Measurements from ENCODE around the gene BUB1B. TPM values are rescaled to one million over a fixed set of nuclear protein-coding genes. Genes with fewer than 3 reads are reported as not detected.

The BUB1B gene
- total RNA-seq, 2 experiments from 2014 or later, result 166 to 192 TPM

DNA sequence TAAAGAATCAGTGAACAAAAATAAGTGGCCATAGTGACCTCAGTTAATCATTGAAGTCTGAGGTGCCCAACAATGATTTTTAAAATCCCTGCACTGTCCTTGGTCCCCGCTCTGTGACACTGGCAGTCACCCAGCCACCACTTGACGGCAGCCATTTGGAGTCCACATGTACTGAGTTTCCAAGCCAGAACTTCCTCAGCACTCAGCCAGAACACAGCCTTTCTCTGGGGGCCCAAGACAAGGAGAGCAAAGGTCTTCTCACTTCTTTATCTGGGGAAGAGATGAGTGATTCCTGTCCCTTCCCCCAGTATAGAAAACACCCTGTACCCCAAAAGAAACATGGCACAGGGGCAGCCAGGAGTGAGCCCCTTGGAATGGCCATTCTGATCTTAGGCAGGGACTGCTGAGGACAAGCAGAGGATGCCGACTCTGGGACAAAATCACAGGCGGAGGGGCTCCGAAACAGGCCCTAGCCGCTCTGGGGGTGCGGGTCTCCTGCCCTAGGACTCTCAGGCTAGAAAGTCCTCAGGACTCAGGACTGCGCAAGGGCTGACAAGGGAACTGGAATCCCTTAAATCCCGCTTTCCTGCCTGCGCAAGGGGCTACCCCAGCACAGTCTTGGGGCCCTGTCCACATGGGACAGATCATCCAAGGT, 90.7 kb downstream of the BUB1B start:
- POLR2A ChIA-PET, result no interaction called here
- CTCF ChIA-PET (ENCODE audit: unreplicated experiment), result no interaction called here
- Histone ChIP-seq H3K27ac (ENCODE audit: low read depth, low read length, poor library complexity, severe bottlenecking) (no peak overlapping the region), H4K20me1 (ENCODE audit: insufficient read depth, low read length) (no peaks in the 10 kb centered on the region), H3K9me2 (ENCODE audit: insufficient read depth, low read length) (no peaks in the 10 kb centered on the region), H2AFZ (ENCODE audit: low read length) (no peak overlapping the region), H3K9me3 (ENCODE audit: low read length) (no peaks in the 10 kb centered on the region), H3K4me1 (ENCODE audit: insufficient read depth, low read length, poor library complexity, severe bottlenecking) (no peaks in the 10 kb centered on the region), H3K36me3 (ENCODE audit: insufficient read depth, low read length) (no peaks in the 10 kb centered on the region), H3K4me2 (ENCODE audit: low read length) (no peak overlapping the region), H3K4me3 (ENCODE audit: low read depth, low read length, poor library complexity, severe bottlenecking) (no peak overlapping the region), H3K79me2 (ENCODE audit: insufficient read depth, low read depth, low read length) (no peaks in the 10 kb centered on the region)
- intact Hi-C loops (cut with micrococcal nuclease; ENCODE audit: unreplicated experiment), result no loop called here
- no TSS peak for BruUV-seq (replicated peaks)
- TF ChIP-seq EZH2phosphoT487 (IDR thresholded peaks at IDR 0.05; ENCODE audit: borderline replicate concordance, low read depth, low read length), result no peak
- TF ChIP-seq, protein P1, sequence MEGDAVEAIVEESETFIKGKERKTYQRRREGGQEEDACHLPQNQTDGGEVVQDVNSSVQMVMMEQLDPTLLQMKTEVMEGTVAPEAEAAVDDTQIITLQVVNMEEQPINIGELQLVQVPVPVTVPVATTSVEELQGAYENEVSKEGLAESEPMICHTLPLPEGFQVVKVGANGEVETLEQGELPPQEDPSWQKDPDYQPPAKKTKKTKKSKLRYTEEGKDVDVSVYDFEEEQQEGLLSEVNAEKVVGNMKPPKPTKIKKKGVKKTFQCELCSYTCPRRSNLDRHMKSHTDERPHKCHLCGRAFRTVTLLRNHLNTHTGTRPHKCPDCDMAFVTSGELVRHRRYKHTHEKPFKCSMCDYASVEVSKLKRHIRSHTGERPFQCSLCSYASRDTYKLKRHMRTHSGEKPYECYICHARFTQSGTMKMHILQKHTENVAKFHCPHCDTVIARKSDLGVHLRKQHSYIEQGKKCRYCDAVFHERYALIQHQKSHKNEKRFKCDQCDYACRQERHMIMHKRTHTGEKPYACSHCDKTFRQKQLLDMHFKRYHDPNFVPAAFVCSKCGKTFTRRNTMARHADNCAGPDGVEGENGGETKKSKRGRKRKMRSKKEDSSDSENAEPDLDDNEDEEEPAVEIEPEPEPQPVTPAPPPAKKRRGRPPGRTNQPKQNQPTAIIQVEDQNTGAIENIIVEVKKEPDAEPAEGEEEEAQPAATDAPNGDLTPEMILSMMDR (conservative IDR thresholded peaks at IDR 0.05; ENCODE audit: low read length), result no peak
- no peak for DNase-seq (ENCODE audit: low spot score)

DNA sequence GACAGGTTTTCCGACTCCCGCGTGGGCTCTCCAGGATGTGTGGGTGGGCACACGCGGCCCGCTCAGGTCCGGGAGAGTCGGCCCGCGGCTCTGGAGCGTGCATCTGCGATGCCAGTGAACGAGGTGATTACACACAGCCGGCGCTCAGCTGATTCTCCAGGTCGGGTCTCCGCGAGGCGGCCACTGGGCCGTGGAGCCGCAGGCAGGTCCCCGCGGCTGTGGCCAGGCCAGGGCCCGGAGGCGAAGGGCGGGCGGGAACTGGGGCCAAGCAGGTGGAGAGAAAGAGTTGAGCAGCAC, 91.2 kb downstream of the BUB1B start:
- no TSS peak for BruUV-seq (replicated peaks)
- ChIA-PET CTCF (ENCODE audit: unreplicated experiment) (no interaction called here), POLR2A (no interaction called here)
- no peak overlapping the region for H3K4me3 ChIP-seq (ENCODE audit: low read depth, low read length, poor library complexity, severe bottlenecking)
- H4K20me1 ChIP-seq (ENCODE audit: insufficient read depth, low read length), result no peaks in the 10 kb centered on the region
- H3K4me2 ChIP-seq (ENCODE audit: low read length), result no peak overlapping the region
- no peaks in the 10 kb centered on the region for H3K9me2 ChIP-seq (ENCODE audit: insufficient read depth, low read length)
- no peak for DNase-seq (ENCODE audit: low spot score)
- no peaks in the 10 kb centered on the region for H3K9me3 ChIP-seq (ENCODE audit: low read length)
- TF ChIP-seq, protein P1 (conservative IDR thresholded peaks at IDR 0.05; ENCODE audit: low read length), result no peak
- no peak for TF ChIP-seq EZH2phosphoT487 (IDR thresholded peaks at IDR 0.05; ENCODE audit: borderline replicate concordance, low read depth, low read length)
- no peaks in the 10 kb centered on the region for H3K36me3 ChIP-seq (ENCODE audit: insufficient read depth, low read length)
- no peak overlapping the region for H3K27ac ChIP-seq (ENCODE audit: low read depth, low read length, poor library complexity, severe bottlenecking)
- no peaks in the 10 kb centered on the region for H3K79me2 ChIP-seq (ENCODE audit: insufficient read depth, low read depth, low read length)
- H2AFZ ChIP-seq (ENCODE audit: low read length), result no peak overlapping the region
- no peaks in the 10 kb centered on the region for H3K4me1 ChIP-seq (ENCODE audit: insufficient read depth, low read length, poor library complexity, severe bottlenecking)
- intact Hi-C loops (cut with micrococcal nuclease; ENCODE audit: unreplicated experiment), result no loop called here

DNA sequence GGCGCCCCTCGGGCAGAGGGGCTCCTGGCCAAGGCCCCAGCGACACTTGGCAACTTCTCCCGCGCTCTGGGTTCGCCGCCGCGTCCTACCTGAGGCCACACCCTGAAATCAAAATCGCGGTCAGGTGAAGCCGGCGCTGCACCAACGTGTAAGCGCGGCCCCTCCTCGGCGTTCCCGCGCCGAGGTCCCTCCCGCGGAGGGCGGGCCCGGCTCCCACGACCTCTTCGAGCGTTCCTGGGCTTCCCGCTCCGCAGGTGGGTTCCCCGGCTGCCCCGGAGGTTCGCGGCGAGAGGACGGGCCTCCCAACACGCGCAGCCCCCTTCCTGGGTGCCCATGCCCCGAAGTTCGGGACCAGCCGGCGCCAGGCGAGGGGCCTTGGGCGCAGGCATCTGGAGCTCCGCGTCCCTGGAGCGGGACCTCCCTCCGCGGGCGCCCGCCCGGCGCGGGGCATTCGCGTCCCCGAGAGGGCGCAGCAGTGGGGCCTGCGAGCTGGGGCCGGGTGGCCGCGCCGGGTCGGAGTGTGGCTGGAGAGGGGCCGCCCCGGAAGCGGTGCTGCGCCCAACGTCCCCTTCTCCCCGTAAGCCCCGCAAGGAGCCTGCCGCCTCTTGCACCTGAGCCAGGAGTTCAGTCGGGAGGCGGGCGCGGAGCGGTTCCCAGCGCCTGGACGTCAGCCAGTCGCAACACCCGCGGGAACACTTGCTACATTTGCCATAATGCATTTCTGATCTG, 91.7 kb downstream of the BUB1B start:
- Histone ChIP-seq H3K4me3 (ENCODE audit: low read depth, low read length, poor library complexity, severe bottlenecking) (no peak overlapping the region), H3K79me2 (ENCODE audit: insufficient read depth, low read depth, low read length) (no peaks in the 10 kb centered on the region), H3K4me1 (ENCODE audit: insufficient read depth, low read length, poor library complexity, severe bottlenecking) (no peaks in the 10 kb centered on the region), H4K20me1 (ENCODE audit: insufficient read depth, low read length) (no peaks in the 10 kb centered on the region), H3K27ac (ENCODE audit: low read depth, low read length, poor library complexity, severe bottlenecking) (no peak overlapping the region), H3K36me3 (ENCODE audit: insufficient read depth, low read length) (no peaks in the 10 kb centered on the region), H3K4me2 (ENCODE audit: low read length) (no peak overlapping the region), H3K9me2 (ENCODE audit: insufficient read depth, low read length) (no peaks in the 10 kb centered on the region), H2AFZ (ENCODE audit: low read length) (no peak overlapping the region), H3K9me3 (ENCODE audit: low read length) (no peaks in the 10 kb centered on the region)
- no peak for DNase-seq (ENCODE audit: low spot score)
- TF ChIP-seq, protein P1 (conservative IDR thresholded peaks at IDR 0.05; ENCODE audit: low read length), result no peak
- no peak; the same call in 1 of the 2 replicates for TF ChIP-seq EZH2phosphoT487 (IDR thresholded peaks at IDR 0.05; ENCODE audit: borderline replicate concordance, low read depth, low read length)
- BruUV-seq (replicated peaks), result no TSS peak
- ChIA-PET CTCF (ENCODE audit: unreplicated experiment) (no interaction called here), POLR2A (no interaction called here)
- intact Hi-C loops (cut with micrococcal nuclease; ENCODE audit: unreplicated experiment), result no loop called here

Measured in OCI-LY7 (cell line).